HepG2 (cell line): ENCODE results near the gene C11orf71. TPM values are rescaled to one million over a fixed set of nuclear protein-coding genes. Genes with fewer than 3 reads are reported as not detected.

Experiments used
- ATAC-seq: fragments of 200-7000 bp; cut with Tn5 transposase; 3 replicates; pipeline ENCODE4 v1.9.1; 2020; ENCODE audit warnings: mild to moderate bottlenecking, moderate library complexity
- BruUV-seq: library from RNA; stranded (reverse); fragments of 400-500 nt; replicated peaks from 2 replicates; lab custom pipeline; 2021; lab: Mats Ljungman, UMichigan
- CTCF ChIA-PET: fragments of 300-600 bp; formaldehyde crosslinking; extraction: SDS; loops from one replicate; lab custom pipeline; 2021; ENCODE audit warnings: low total read pairs, inconsistent platforms, low intra/inter-chr PET ratio; lab: Yijun Ruan, JAX
- POLR2A ChIA-PET: fragments of 350-600 bp; sonication (Branson Sonifier 250); formaldehyde crosslinking; loops from one replicate; lab custom pipeline; 2020; ENCODE audit warnings: antibody characterized with exemption, inconsistent platforms; lab: Yijun Ruan, JAX
- DNase-seq: peaks from one replicate; pipeline ENCODE4 v3.0.0-alpha.2; 2015; ENCODE audit warnings: low spot score
- FAIRE-seq: peaks from 3 replicates; lab custom pipeline; 2011; peaks lifted over from hg19 to GRCh38; lab: Jason Lieb, UNC
- H2AFZ ChIP-seq: one replicate; pipeline ENCODE4 v1.6.1; 2011; ENCODE audit warnings: low read length, inconsistent platforms
- H3K27ac ChIP-seq: fragments of 300-600 bp; 3 replicates; pipeline ENCODE4 v1.8.0; 2011; ENCODE audit warnings: mixed run types, mild to moderate bottlenecking, mixed read lengths, low read length, inconsistent platforms; ENCODE audit not compliant: insufficient read depth; ENCODE audit errors: extremely low read length
- H3K27me3 ChIP-seq, 2 experiments: fragments of 200-600 bp in 1 of 2; 2 replicates in 1 of 2; 3 replicates in 1 of 2; pipeline versions ENCODE4 v1.6.0 to v1.8.0; 2011; ENCODE audit warnings: low read length in 2 of 2, mild to moderate bottlenecking in 2 of 2, moderate library complexity in 2 of 2, inconsistent platforms in 1 of 2; ENCODE audit not compliant: insufficient read depth in 2 of 2, control insufficient read depth in 1 of 2
- H3K36me3 ChIP-seq, 2 experiments: fragments of 200-600 bp in 1 of 2; replicated peaks in 1 of 2; 2 replicates in 1 of 2; 3 replicates in 1 of 2; pipeline versions ENCODE4 v1.5.1 to v1.8.0; 2011; ENCODE audit warnings: low read length in 2 of 2, inconsistent platforms in 1 of 2; ENCODE audit not compliant: insufficient read depth in 2 of 2, control insufficient read depth in 1 of 2
- H3K4me1 ChIP-seq: 2 replicates; pipeline ENCODE4 v1.5.1; 2012; ENCODE audit warnings: low read length, inconsistent platforms; ENCODE audit not compliant: insufficient read depth
- H3K4me2 ChIP-seq: 2 replicates; pipeline ENCODE4 v1.6.0; 2011; ENCODE audit warnings: low read depth, low read length, inconsistent platforms
- H3K4me3 ChIP-seq, 3 experiments: fragments of 200-600 bp in 1 of 3; sonication (generic), shearing (Covaris generic) in 1 of 3; replicated peaks in 1 of 3; 2 replicates each; pipeline ENCODE4 v1.5.1; 2011 to 2016; ENCODE audit warnings: low read length in 3 of 3, inconsistent platforms in 2 of 3, low read depth in 2 of 3, mild to moderate bottlenecking in 2 of 3, control low read depth in 1 of 3, mixed read lengths in 1 of 3; ENCODE audit not compliant: insufficient read depth in 1 of 3
- H3K79me2 ChIP-seq: one replicate; pipeline ENCODE4 v1.6.1; 2011; ENCODE audit warnings: low read length, inconsistent platforms; ENCODE audit not compliant: insufficient read depth
- H3K9ac ChIP-seq: 2 replicates; pipeline ENCODE4 v1.6.0; 2011; ENCODE audit warnings: mild to moderate bottlenecking, low read depth, low read length, inconsistent platforms; ENCODE audit not compliant: insufficient read depth
- H3K9me3 ChIP-seq: 2 replicates; pipeline ENCODE4 v1.5.1; 2012; ENCODE audit warnings: mild to moderate bottlenecking, low read length
- H4K20me1 ChIP-seq: 2 replicates; pipeline ENCODE4 v1.6.0; 2011; ENCODE audit warnings: inconsistent platforms, mild to moderate bottlenecking, low read length, moderate library complexity; ENCODE audit not compliant: insufficient read depth
- FOXA1 ChIP-seq, 2 experiments: fragments of 450-650 bp in 1 of 2; sonication (generic) in 1 of 2; formaldehyde crosslinking in 1 of 2; IDR thresholded peaks; 2 replicates each; pipeline versions ENCODE4 v1.4.0 to v1.6.1; 2016 to 2020; ENCODE audit warnings: missing genetic modification reagents in 1 of 2
- NONO ChIP-seq, 2 experiments: fragments of 450-650 bp in 1 of 2; sonication (generic) in 1 of 2; formaldehyde crosslinking in 1 of 2; IDR thresholded peaks in 1 of 2; conservative IDR thresholded peaks in 1 of 2; 2 replicates each; pipeline versions ENCODE4 v1.6.1 to v1.8.0; 2017 to 2022; ENCODE audit warnings: mild to moderate bottlenecking in 1 of 2, missing genetic modification reagents in 1 of 2, moderate library complexity in 1 of 2
- POLR2G ChIP-seq: fragments of 200-400 bp; formaldehyde crosslinking; IDR thresholded peaks from 2 replicates; pipeline ENCODE4 v1.6.1; 2018; ENCODE audit warnings: mild to moderate bottlenecking, low read depth, low read length, moderate library complexity
- ZBTB7A ChIP-seq: sonication (generic); formaldehyde crosslinking; IDR thresholded peaks from 2 replicates; pipeline ENCODE4 v1.8.0; 2022; ENCODE audit warnings: mild to moderate bottlenecking, missing genetic modification reagents
- ZFP37 ChIP-seq: sonication (generic); formaldehyde crosslinking; IDR thresholded peaks from 2 replicates; pipeline ENCODE4 v1.4.0; 2020; ENCODE audit warnings: missing genetic modification reagents, borderline replicate concordance
- ZNF296 ChIP-seq: sonication (generic); formaldehyde crosslinking; conservative IDR thresholded peaks from 2 replicates; pipeline ENCODE4 v1.5.0; 2020; ENCODE audit warnings: mild to moderate bottlenecking, missing genetic modification reagents
- in situ Hi-C: cut with HindIII; loops from 2 replicates; pipeline ENCODE4 v1.10.0; 2017; ENCODE audit warnings: low pct_unique_long_range_greater_than_20kb; ENCODE audit not compliant: extremely low pct_ligation_motif_present
- intact Hi-C: fragments of 100-400 bp; cut with micrococcal nuclease; formaldehyde crosslinking; loops from one replicate; pipeline ENCODE4 v1.10.0; 2022; ENCODE audit not compliant: unreplicated experiment
- polyA plus RNA-seq, 8 experiments: library from polyadenylated mRNA; depleted of rRNA in 3 of 8; stranded (reverse) in 7 of 8; unstranded in 1 of 8; fragments of >200 nt; fragmentation: Illumina TruSeq in 4 of 8; extraction: Trizol in 4 of 8; gene quantifications; 2 replicates each; pipeline versions ENCODE4 v1.2.1 to v1.2.3, GENCODE V29; 2011 to 2016; ENCODE audit warnings: low read depth in 4 of 8, missing spikeins in 1 of 8, mixed read lengths in 1 of 8; ENCODE audit not compliant: insufficient read depth in 1 of 8
- total RNA-seq, 5 experiments: library from RNA; depleted of rRNA; stranded (reverse); fragments of >200 nt; fragmentation: Illumina TruSeq; extraction: Trizol; gene quantifications; 2 replicates each; pipeline ENCODE4 v1.2.3, GENCODE V29; 2016; ENCODE audit warnings: low read depth in 1 of 5
- TF ChIP-seq, protein P1 (sequence below): sonication (generic); formaldehyde crosslinking; IDR thresholded peaks from 2 replicates; pipeline ENCODE4 v1.4.0; 2020; ENCODE audit warnings: missing genetic modification reagents
- TF ChIP-seq, protein P2 (sequence below): sonication (generic); formaldehyde crosslinking; IDR thresholded peaks from 2 replicates; pipeline ENCODE4 v1.4.0; 2020; ENCODE audit warnings: missing genetic modification reagents, mild to moderate bottlenecking, borderline replicate concordance

C11orf71 gene
- total and polyA plus RNA-seq, 2 of the 13 experiments (the other 11 are each of a cell fraction or from before 2014, with no cell fraction given), result 7.1 to 7.8 TPM

DNA sequence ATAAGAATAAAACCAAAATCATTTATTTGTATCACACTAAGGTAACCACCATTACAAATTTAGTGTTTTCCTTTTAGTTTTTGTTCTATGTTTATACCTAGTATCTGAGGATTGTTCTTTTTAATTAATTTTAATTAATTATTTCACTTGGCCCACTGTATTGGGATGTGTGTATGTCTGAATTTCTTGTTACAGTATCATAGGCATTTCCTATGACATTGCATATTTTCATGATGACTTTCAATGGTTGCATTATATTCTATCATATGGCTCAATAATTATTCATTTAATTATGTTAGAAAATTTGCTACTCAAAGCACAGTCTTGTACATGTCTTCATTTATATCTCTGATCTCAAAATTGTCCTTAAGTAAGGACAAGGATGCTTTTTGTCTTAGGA is 41.0 kb downstream of the C11orf71 start:
- Histone ChIP-seq H3K27ac (no peak overlapping the region), H3K27me3 (no peaks in the 10 kb centered on the region), H4K20me1 (no peaks in the 10 kb centered on the region), H2AFZ (no peak overlapping the region), H3K9me3 (no peaks in the 10 kb centered on the region), H3K4me3 (no peak overlapping the region), H3K79me2 (no peaks in the 10 kb centered on the region), H3K4me1 (no peaks in the 10 kb centered on the region), H3K4me2 (no peak overlapping the region), H3K9ac (no peak overlapping the region), H3K36me3 (no peaks in the 10 kb centered on the region)
- ATAC-seq (no peak), FAIRE-seq (no peak), DNase-seq (no peak)
- BruUV-seq, result no TSS peak
- ChIA-PET CTCF (no interaction called here), POLR2A (no interaction called here)
- in situ Hi-C loops (no loop called here), intact Hi-C loops (no loop called here)
- TF ChIP-seq FOXA1 (IDR thresholded peaks at IDR 0.05) (no peak), FOXA1 (CRISPR knock-in tag; IDR thresholded peaks at IDR 0.05) (no peak), NONO (IDR thresholded peaks at IDR 0.05) (no peak), NONO (CRISPR knock-in tag; conservative IDR thresholded peaks at IDR 0.05) (no peak), ZBTB7A (CRISPR knock-in tag) (no peak), ZNF296 (CRISPR knock-in tag) (no peak), POLR2G (no peak), ZFP37 (CRISPR knock-in tag) (no peak)
- TF ChIP-seq, protein P1, sequence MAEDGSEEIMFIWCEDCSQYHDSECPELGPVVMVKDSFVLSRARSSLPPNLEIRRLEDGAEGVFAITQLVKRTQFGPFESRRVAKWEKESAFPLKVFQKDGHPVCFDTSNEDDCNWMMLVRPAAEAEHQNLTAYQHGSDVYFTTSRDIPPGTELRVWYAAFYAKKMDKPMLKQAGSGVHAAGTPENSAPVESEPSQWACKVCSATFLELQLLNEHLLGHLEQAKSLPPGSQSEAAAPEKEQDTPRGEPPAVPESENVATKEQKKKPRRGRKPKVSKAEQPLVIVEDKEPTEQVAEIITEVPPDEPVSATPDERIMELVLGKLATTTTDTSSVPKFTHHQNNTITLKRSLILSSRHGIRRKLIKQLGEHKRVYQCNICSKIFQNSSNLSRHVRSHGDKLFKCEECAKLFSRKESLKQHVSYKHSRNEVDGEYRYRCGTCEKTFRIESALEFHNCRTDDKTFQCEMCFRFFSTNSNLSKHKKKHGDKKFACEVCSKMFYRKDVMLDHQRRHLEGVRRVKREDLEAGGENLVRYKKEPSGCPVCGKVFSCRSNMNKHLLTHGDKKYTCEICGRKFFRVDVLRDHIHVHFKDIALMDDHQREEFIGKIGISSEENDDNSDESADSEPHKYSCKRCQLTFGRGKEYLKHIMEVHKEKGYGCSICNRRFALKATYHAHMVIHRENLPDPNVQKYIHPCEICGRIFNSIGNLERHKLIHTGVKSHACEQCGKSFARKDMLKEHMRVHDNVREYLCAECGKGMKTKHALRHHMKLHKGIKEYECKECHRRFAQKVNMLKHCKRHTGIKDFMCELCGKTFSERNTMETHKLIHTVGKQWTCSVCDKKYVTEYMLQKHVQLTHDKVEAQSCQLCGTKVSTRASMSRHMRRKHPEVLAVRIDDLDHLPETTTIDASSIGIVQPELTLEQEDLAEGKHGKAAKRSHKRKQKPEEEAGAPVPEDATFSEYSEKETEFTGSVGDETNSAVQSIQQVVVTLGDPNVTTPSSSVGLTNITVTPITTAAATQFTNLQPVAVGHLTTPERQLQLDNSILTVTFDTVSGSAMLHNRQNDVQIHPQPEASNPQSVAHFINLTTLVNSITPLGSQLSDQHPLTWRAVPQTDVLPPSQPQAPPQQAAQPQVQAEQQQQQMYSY, result no peak
- TF ChIP-seq, protein P2, sequence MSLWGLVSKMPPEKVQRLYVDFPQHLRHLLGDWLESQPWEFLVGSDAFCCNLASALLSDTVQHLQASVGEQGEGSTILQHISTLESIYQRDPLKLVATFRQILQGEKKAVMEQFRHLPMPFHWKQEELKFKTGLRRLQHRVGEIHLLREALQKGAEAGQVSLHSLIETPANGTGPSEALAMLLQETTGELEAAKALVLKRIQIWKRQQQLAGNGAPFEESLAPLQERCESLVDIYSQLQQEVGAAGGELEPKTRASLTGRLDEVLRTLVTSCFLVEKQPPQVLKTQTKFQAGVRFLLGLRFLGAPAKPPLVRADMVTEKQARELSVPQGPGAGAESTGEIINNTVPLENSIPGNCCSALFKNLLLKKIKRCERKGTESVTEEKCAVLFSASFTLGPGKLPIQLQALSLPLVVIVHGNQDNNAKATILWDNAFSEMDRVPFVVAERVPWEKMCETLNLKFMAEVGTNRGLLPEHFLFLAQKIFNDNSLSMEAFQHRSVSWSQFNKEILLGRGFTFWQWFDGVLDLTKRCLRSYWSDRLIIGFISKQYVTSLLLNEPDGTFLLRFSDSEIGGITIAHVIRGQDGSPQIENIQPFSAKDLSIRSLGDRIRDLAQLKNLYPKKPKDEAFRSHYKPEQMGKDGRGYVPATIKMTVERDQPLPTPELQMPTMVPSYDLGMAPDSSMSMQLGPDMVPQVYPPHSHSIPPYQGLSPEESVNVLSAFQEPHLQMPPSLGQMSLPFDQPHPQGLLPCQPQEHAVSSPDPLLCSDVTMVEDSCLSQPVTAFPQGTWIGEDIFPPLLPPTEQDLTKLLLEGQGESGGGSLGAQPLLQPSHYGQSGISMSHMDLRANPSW (CRISPR knock-in tag), result no peak
